GM12878 (cell line): ENCODE measurements around the gene ACADM. TPM values are rescaled to one million over a fixed set of nuclear protein-coding genes. Genes with fewer than 3 reads are reported as not detected.
A peak's percentile ranks its signal among the peaks of the same experiment; 100 is the strongest.

Source experiments
- EED ChIP-seq: sonication (generic); IDR thresholded peaks from 2 replicates; pipeline ENCODE4 v1.6.1; 2016; ENCODE audit warnings: antibody characterized with exemption, low read depth
- ESRRA ChIP-seq: IDR thresholded peaks from 2 replicates; pipeline ENCODE4 v1.6.1; 2012; ENCODE audit warnings: mild to moderate bottlenecking, low read length, improper control_type of control experiment
- ETV6 ChIP-seq, 2 experiments: fragments of 450-650 bp in 1 of 2; IDR thresholded peaks in 1 of 2; conservative IDR thresholded peaks in 1 of 2; 2 replicates each; pipeline ENCODE4 v1.6.1; 2014; ENCODE audit warnings: antibody characterized with exemption in 1 of 2, borderline replicate concordance in 1 of 2, low read depth in 1 of 2, mild to moderate bottlenecking in 1 of 2, moderate library complexity in 1 of 2
- FOS ChIP-seq: IDR thresholded peaks from 3 replicates; pipeline ENCODE4 v1.6.1; 2011; ENCODE audit warnings: borderline replicate concordance; ENCODE audit not compliant: insufficient read length; ENCODE audit errors: extremely low read depth
- IKZF2 ChIP-seq, 2 experiments: fragments of 450-650 bp; IDR thresholded peaks; 2 replicates each; pipeline ENCODE4 v1.6.1; 2017; ENCODE audit warnings: mild to moderate bottlenecking in 2 of 2, moderate library complexity in 2 of 2
- NFYA ChIP-seq: IDR thresholded peaks from 2 replicates; pipeline ENCODE4 v1.6.1; 2011; ENCODE audit warnings: low read depth, mild to moderate bottlenecking, low read length, improper control_type of control experiment, borderline replicate concordance
- NRF1 ChIP-seq: conservative IDR thresholded peaks from 2 replicates; pipeline ENCODE4 v1.6.1; 2011; ENCODE audit warnings: mild to moderate bottlenecking, low read depth, low read length, improper control_type of control experiment
- PAX8 ChIP-seq: fragments of 450-650 bp; IDR thresholded peaks from 2 replicates; pipeline ENCODE4 v1.6.1; 2017; ENCODE audit warnings: mild to moderate bottlenecking, moderate library complexity
- RAD51 ChIP-seq: fragments of 450-650 bp; IDR thresholded peaks from 2 replicates; pipeline ENCODE4 v1.6.1; 2016; ENCODE audit warnings: moderate library complexity, mild to moderate bottlenecking, inconsistent platforms
- ZBED1 ChIP-seq: IDR thresholded peaks from 2 replicates; pipeline ENCODE4 v1.6.1; 2016; ENCODE audit warnings: borderline replicate concordance
- ZNF207 ChIP-seq: fragments of 450-650 bp; IDR thresholded peaks from 2 replicates; pipeline ENCODE4 v1.6.1; 2014; ENCODE audit warnings: antibody characterized with exemption, mild to moderate bottlenecking, borderline replicate concordance
- polyA plus RNA-seq, 11 experiments: library from polyadenylated mRNA; depleted of rRNA in 4 of 11; unstranded in 6 of 11; stranded (reverse) in 5 of 11; fragments of >200 nt; fragmentation: Nextera tagmentation in 4 of 11; fragmentation: Illumina TruSeq in 1 of 11; extraction: Ambion mirVana in 4 of 11; extraction: Trizol in 1 of 11; gene quantifications; 1 replicate in 1 of 11; 2 replicates in 10 of 11; pipeline versions ENCODE4 v1.2.1 to v1.2.3, GENCODE V29; 2011 to 2016; ENCODE audit warnings: inconsistent platforms in 2 of 11, missing spikeins in 2 of 11, low read depth in 1 of 11
- total RNA-seq, 4 experiments: library from RNA; depleted of rRNA in 3 of 4; stranded (reverse); fragments of >200 nt in 3 of 4; fragmentation: Illumina TruSeq in 1 of 4; extraction: Trizol in 1 of 4; gene quantifications; 2 replicates each; pipeline versions ENCODE4 v1.2.1 to v1.2.3, GENCODE V29; 2013 to 2021
- TF ChIP-seq, protein P1 (sequence below): fragments of 450-650 bp; IDR thresholded peaks from 2 replicates; pipeline ENCODE4 v1.6.1; 2018; ENCODE audit warnings: mild to moderate bottlenecking, low read depth, moderate library complexity; ENCODE audit not compliant: partially characterized antibody
- TF ChIP-seq, protein P2 (sequence below): fragments of 450-650 bp; IDR thresholded peaks from 2 replicates; pipeline ENCODE4 v1.6.1; 2017; ENCODE audit warnings: mild to moderate bottlenecking, moderate library complexity
- TF ChIP-seq, protein P3 (sequence below): fragments of 450-650 bp; IDR thresholded peaks from 2 replicates; pipeline ENCODE4 v1.6.1; 2017; ENCODE audit warnings: mild to moderate bottlenecking, low read depth, inconsistent platforms; ENCODE audit not compliant: poor library complexity, severe bottlenecking
- TF ChIP-seq, protein P4 (sequence below): fragments of 450-650 bp; IDR thresholded peaks from 2 replicates; pipeline ENCODE4 v1.6.1; 2014; ENCODE audit warnings: mild to moderate bottlenecking
- TF ChIP-seq, protein P5 (sequence below): fragments of 450-650 bp; IDR thresholded peaks from 2 replicates; pipeline ENCODE4 v1.6.1; 2016; ENCODE audit warnings: mild to moderate bottlenecking

The ACADM gene
- total and polyA plus RNA-seq, 10 of the 15 experiments (the other 5 are each of a cell fraction or from before 2014, with no cell fraction given): 119 to 245 (median 204) TPM

DNA sequence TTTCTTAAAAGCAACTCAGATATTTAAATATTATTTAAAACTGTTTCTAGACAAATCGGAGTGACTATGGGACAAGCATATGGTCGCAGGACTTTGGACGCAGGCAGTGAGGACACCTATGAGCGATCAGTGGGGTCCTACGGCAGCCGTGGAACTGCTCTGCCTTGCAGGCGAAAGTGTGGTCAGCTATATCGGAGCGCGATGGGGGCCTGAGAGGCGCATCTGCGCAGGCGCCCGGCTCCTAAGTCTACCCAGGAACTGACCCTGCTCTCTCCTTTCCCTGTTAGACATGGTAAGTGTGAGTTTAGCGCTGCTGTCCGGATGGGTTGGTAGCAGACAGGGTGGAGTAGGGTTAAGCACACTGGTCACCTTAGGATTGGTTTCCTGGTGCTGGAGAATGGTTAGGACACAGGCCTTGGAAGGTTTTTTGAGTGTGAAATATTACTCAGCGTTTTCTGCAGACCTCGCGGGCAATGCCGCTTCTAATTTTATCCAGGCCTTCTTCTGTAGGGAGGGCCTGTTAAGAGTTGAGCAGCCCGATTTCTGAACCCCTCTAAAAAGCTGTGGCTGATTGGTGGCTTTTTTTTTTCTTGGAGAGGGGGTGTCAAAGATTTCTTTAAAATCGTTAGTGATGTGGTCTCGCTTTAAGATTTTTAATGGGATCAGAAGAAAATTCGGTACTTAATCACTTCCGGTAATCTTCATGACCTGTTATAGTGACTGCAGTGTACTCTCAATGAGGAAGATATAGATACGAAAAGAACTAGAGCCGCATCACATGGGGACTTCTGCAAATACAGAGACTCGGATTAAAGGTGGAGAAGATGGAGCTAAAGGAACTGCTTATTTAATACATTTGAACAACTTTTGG, 61.7 kb downstream of the ACADM start, which contains the start of gene RABGGTB (continued):
- TF ChIP-seq, protein P1, sequence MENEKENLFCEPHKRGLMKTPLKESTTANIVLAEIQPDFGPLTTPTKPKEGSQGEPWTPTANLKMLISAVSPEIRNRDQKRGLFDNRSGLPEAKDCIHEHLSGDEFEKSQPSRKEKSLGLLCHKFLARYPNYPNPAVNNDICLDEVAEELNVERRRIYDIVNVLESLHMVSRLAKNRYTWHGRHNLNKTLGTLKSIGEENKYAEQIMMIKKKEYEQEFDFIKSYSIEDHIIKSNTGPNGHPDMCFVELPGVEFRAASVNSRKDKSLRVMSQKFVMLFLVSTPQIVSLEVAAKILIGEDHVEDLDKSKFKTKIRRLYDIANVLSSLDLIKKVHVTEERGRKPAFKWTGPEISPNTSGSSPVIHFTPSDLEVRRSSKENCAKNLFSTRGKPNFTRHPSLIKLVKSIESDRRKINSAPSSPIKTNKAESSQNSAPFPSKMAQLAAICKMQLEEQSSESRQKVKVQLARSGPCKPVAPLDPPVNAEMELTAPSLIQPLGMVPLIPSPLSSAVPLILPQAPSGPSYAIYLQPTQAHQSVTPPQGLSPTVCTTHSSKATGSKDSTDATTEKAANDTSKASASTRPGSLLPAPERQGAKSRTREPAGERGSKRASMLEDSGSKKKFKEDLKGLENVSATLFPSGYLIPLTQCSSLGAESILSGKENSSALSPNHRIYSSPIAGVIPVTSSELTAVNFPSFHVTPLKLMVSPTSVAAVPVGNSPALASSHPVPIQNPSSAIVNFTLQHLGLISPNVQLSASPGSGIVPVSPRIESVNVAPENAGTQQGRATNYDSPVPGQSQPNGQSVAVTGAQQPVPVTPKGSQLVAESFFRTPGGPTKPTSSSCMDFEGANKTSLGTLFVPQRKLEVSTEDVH: no peak
- TF ChIP-seq, protein P2, sequence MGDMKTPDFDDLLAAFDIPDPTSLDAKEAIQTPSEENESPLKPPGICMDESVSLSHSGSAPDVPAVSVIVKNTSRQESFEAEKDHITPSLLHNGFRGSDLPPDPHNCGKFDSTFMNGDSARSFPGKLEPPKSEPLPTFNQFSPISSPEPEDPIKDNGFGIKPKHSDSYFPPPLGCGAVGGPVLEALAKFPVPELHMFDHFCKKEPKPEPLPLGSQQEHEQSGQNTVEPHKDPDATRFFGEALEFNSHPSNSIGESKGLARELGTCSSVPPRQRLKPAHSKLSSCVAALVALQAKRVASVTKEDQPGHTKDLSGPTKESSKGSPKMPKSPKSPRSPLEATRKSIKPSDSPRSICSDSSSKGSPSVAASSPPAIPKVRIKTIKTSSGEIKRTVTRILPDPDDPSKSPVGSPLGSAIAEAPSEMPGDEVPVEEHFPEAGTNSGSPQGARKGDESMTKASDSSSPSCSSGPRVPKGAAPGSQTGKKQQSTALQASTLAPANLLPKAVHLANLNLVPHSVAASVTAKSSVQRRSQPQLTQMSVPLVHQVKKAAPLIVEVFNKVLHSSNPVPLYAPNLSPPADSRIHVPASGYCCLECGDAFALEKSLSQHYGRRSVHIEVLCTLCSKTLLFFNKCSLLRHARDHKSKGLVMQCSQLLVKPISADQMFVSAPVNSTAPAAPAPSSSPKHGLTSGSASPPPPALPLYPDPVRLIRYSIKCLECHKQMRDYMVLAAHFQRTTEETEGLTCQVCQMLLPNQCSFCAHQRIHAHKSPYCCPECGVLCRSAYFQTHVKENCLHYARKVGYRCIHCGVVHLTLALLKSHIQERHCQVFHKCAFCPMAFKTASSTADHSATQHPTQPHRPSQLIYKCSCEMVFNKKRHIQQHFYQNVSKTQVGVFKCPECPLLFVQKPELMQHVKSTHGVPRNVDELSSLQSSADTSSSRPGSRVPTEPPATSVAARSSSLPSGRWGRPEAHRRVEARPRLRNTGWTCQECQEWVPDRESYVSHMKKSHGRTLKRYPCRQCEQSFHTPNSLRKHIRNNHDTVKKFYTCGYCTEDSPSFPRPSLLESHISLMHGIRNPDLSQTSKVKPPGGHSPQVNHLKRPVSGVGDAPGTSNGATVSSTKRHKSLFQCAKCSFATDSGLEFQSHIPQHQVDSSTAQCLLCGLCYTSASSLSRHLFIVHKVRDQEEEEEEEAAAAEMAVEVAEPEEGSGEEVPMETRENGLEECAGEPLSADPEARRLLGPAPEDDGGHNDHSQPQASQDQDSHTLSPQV: no peak
- TF ChIP-seq FOS (no peak), ZNF207 (0 out of 2 replicates have a peak, but pooled peaks have one; percentile 53), NFYA (no peak), NRF1 (peak; percentile 84), EED (peak; percentile 11; the same call in 1 of the 2 replicates), RAD51 (0 out of 2 replicates have a peak, but pooled peaks have one; percentile 11), ESRRA (peak; percentile 21; the same call in 1 of the 2 replicates), PAX8 (no peak), IKZF2 (IDR thresholded peaks at IDR 0.05) (no peak), ETV6 (conservative IDR thresholded peaks at IDR 0.05 in 1 of 2, IDR thresholded peaks at IDR 0.05 in 1 of 2; ENCODE audit: borderline replicate concordance in 1 of 2, low read depth in 1 of 2) (no peak), ZBED1 (peak; percentile 93)
- TF ChIP-seq, protein P3, sequence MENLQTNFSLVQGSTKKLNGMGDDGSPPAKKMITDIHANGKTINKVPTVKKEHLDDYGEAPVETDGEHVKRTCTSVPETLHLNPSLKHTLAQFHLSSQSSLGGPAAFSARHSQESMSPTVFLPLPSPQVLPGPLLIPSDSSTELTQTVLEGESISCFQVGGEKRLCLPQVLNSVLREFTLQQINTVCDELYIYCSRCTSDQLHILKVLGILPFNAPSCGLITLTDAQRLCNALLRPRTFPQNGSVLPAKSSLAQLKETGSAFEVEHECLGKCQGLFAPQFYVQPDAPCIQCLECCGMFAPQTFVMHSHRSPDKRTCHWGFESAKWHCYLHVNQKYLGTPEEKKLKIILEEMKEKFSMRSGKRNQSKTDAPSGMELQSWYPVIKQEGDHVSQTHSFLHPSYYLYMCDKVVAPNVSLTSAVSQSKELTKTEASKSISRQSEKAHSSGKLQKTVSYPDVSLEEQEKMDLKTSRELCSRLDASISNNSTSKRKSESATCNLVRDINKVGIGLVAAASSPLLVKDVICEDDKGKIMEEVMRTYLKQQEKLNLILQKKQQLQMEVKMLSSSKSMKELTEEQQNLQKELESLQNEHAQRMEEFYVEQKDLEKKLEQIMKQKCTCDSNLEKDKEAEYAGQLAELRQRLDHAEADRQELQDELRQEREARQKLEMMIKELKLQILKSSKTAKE: peak; percentile 9
- TF ChIP-seq, protein P4, sequence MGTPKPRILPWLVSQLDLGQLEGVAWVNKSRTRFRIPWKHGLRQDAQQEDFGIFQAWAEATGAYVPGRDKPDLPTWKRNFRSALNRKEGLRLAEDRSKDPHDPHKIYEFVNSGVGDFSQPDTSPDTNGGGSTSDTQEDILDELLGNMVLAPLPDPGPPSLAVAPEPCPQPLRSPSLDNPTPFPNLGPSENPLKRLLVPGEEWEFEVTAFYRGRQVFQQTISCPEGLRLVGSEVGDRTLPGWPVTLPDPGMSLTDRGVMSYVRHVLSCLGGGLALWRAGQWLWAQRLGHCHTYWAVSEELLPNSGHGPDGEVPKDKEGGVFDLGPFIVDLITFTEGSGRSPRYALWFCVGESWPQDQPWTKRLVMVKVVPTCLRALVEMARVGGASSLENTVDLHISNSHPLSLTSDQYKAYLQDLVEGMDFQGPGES: no peak
- TF ChIP-seq, protein P5, sequence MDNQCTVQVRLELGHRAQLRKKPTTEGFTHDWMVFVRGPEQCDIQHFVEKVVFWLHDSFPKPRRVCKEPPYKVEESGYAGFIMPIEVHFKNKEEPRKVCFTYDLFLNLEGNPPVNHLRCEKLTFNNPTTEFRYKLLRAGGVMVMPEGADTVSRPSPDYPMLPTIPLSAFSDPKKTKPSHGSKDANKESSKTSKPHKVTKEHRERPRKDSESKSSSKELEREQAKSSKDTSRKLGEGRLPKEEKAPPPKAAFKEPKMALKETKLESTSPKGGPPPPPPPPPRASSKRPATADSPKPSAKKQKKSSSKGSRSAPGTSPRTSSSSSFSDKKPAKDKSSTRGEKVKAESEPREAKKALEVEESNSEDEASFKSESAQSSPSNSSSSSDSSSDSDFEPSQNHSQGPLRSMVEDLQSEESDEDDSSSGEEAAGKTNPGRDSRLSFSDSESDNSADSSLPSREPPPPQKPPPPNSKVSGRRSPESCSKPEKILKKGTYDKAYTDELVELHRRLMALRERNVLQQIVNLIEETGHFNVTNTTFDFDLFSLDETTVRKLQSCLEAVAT: peak; percentile 72
